ENCODE data around the gene ASMT.
A peak's percentile ranks its signal among the peaks of the same experiment; 100 is the strongest.

ASMT gene

GRCh38 chrX:1652011-1652811 is 37.4 kb downstream of the ASMT start:
- peak; percentile 82 for TF ChIP-seq CTCF (IDR thresholded peaks at IDR 0.05)

GRCh38 chrX:1656379-1656778 is 41.5 kb downstream of the ASMT start:
- no peak for TF ChIP-seq CTCF (IDR thresholded peaks at IDR 0.05)

- no peak for TF ChIP-seq CTCF (IDR thresholded peaks at IDR 0.05)
These were observed 42.7 kb downstream of the ASMT start for GRCh38 chrX:1657367-1658070.

GRCh38 chrX:1658071-1658491 is 43.2 kb downstream of the ASMT start:
- no peak for TF ChIP-seq CTCF (IDR thresholded peaks at IDR 0.05)

- TF ChIP-seq CTCF (IDR thresholded peaks at IDR 0.05), result no peak
These were observed 45.0 kb downstream of the ASMT start for GRCh38 chrX:1659664-1660461.

- TF ChIP-seq CTCF (IDR thresholded peaks at IDR 0.05), result no peak
These were observed 46.4 kb downstream of the ASMT start for GRCh38 chrX:1661048-1661921.

GRCh38 chrX:1661922-1662221 is 47.0 kb downstream of the ASMT start:
- no peak for TF ChIP-seq CTCF (IDR thresholded peaks at IDR 0.05)

All from LNCAP (cell line).